Measurements from ENCODE around the gene ARHGAP6.

DNA sequence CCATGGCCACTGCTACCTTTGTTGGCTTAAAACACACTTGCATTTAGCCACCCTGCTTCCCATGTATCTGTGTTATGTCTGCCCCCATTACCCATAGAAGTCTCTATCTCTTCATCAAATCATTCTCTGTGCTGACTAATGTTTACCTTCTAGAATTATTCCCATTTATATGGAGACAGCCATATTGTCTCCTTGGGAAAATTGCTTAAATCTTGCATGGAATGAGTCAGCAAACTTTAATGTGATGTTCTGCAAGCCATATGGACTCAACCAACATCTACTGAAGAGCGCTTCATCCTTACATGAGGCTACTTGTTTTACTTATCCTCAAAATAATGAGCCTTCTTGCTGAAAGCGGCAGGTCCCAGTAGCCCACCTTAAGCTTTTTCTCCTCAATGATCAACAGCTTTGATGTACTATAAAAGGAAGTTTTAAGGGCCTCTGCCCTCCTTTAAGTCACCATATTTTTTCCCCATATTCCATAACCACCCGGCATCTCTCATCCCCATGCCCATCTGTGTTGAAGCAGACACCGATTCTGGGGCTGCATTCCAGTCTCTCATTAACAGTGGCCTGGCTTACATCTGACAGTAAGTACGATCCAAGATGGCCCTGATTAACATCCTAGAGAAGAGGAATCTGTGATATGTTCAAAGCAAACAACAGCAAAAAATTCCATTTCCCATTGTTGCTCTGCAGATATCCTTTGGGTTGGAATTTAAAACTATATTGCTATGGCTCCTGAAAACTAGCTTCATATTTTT is 130.4 kb downstream of the ARHGAP6 start:
- TF ChIP-seq, protein P1, sequence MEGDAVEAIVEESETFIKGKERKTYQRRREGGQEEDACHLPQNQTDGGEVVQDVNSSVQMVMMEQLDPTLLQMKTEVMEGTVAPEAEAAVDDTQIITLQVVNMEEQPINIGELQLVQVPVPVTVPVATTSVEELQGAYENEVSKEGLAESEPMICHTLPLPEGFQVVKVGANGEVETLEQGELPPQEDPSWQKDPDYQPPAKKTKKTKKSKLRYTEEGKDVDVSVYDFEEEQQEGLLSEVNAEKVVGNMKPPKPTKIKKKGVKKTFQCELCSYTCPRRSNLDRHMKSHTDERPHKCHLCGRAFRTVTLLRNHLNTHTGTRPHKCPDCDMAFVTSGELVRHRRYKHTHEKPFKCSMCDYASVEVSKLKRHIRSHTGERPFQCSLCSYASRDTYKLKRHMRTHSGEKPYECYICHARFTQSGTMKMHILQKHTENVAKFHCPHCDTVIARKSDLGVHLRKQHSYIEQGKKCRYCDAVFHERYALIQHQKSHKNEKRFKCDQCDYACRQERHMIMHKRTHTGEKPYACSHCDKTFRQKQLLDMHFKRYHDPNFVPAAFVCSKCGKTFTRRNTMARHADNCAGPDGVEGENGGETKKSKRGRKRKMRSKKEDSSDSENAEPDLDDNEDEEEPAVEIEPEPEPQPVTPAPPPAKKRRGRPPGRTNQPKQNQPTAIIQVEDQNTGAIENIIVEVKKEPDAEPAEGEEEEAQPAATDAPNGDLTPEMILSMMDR (IDR thresholded peaks at IDR 0.05), result no peak
- no peak for TF ChIP-seq POLR2AphosphoS5 (IDR thresholded peaks at IDR 0.05)
